H1 (cell line): ENCODE results near the gene PPP1R3F. TPM values are rescaled to one million over a fixed set of nuclear protein-coding genes. Genes with fewer than 3 reads are reported as not detected.

ENCODE experiments used
- CTCF ChIA-PET: fragments of 300-600 bp; sonication (Branson Sonifier 250); formaldehyde crosslinking; loops from one replicate; lab custom pipeline; 2021; ENCODE audit not compliant: partially characterized antibody; lab: Charles Lee
- POLR2A ChIA-PET: fragments of 300-600 bp; sonication (Branson Sonifier 250); formaldehyde crosslinking; loops from one replicate; lab custom pipeline; 2021; ENCODE audit warnings: inconsistent platforms; ENCODE audit not compliant: partially characterized antibody; lab: Charles Lee
- DNase-seq, 2 experiments: peaks; one replicate each; pipeline versions ENCODE4 v3.0.0 to v3.0.0-alpha.2; 2010 to 2022; ENCODE audit warnings: low spot score in 2 of 2, low read depth in 1 of 2, mixed read lengths in 1 of 2
- FAIRE-seq: peaks from 2 replicates; lab custom pipeline; 2011; peaks lifted over from hg19 to GRCh38; lab: Jason Lieb, UNC
- H2AFZ ChIP-seq: 2 replicates; pipeline ENCODE4 v1.8.1; 2012; ENCODE audit warnings: low read length, inconsistent platforms
- H2AK5ac ChIP-seq: 2 replicates; pipeline ENCODE4 v1.6.1; 2013; ENCODE audit warnings: low read depth, low read length
- H2BK120ac ChIP-seq: replicated peaks from 2 replicates; pipeline ENCODE3; 2013; ENCODE audit warnings: low read depth, low read length, inconsistent platforms
- H2BK12ac ChIP-seq: 2 replicates; pipeline ENCODE4 v1.6.1; 2013; ENCODE audit warnings: low read depth, low read length
- H2BK15ac ChIP-seq: 2 replicates; pipeline ENCODE4 v1.6.1; 2013; ENCODE audit warnings: low read length
- H2BK20ac ChIP-seq: 2 replicates; pipeline ENCODE4 v1.6.1; 2013; ENCODE audit warnings: low read length
- H2BK5ac ChIP-seq: 2 replicates; pipeline ENCODE4 v1.6.1; 2013; ENCODE audit warnings: low read depth, low read length
- H3K14ac ChIP-seq: 2 replicates; pipeline ENCODE4 v1.6.1; 2013; ENCODE audit warnings: inconsistent platforms; ENCODE audit not compliant: insufficient read length
- H3K18ac ChIP-seq: 2 replicates; pipeline ENCODE4 v1.6.1; 2013; ENCODE audit warnings: low read length; ENCODE audit errors: extremely low read depth
- H3K23ac ChIP-seq: 2 replicates; pipeline ENCODE4 v1.6.1; 2013; ENCODE audit warnings: inconsistent platforms; ENCODE audit not compliant: insufficient read length
- H3K23me2 ChIP-seq: 2 replicates; pipeline ENCODE4 v1.6.1; 2013; ENCODE audit warnings: low read depth, low read length
- H3K27ac ChIP-seq: 2 replicates; pipeline ENCODE4 v1.6.1; 2011; ENCODE audit warnings: low read depth, low read length, inconsistent platforms
- H3K27me3 ChIP-seq, 4 experiments: replicated peaks in 1 of 4; 1 replicate in 1 of 4; 2 replicates in 3 of 4; pipeline versions ENCODE4 v1.6.1 to v1.8.1; 2011 to 2013; ENCODE audit warnings: low read length in 3 of 4, mild to moderate bottlenecking in 3 of 4, inconsistent platforms in 2 of 4, mixed read lengths in 2 of 4, moderate library complexity in 1 of 4; ENCODE audit not compliant: control insufficient read depth in 3 of 4, insufficient read depth in 3 of 4; ENCODE audit errors: extremely low read depth in 1 of 4
- H3K36me3 ChIP-seq, 4 experiments: 2 replicates each; pipeline versions ENCODE4 v1.6.1 to v1.8.1; 2011 to 2013; ENCODE audit warnings: mild to moderate bottlenecking in 4 of 4, low read length in 3 of 4, moderate library complexity in 2 of 4, control low read depth in 1 of 4, inconsistent platforms in 1 of 4; ENCODE audit not compliant: insufficient read depth in 4 of 4, control insufficient read depth in 2 of 4
- H3K4ac ChIP-seq: replicated peaks from 2 replicates; pipeline ENCODE3; 2013; ENCODE audit warnings: low read length, low read depth, mixed read lengths, inconsistent platforms; ENCODE audit not compliant: insufficient read length
- H3K4me1 ChIP-seq, 4 experiments: replicated peaks in 1 of 4; 1 replicate in 1 of 4; 2 replicates in 3 of 4; pipeline versions ENCODE4 v1.6.1 to v1.8.1; 2011 to 2013; ENCODE audit warnings: low read length in 3 of 4, inconsistent platforms in 2 of 4, mixed read lengths in 1 of 4; ENCODE audit not compliant: insufficient read depth in 4 of 4, control insufficient read depth in 3 of 4
- H3K4me2 ChIP-seq, 2 experiments: 2 replicates each; pipeline versions ENCODE4 v1.6.1 to v1.8.1; 2011 to 2013; ENCODE audit warnings: low read depth in 2 of 2, low read length in 2 of 2, control low read depth in 1 of 2, inconsistent platforms in 1 of 2, mild to moderate bottlenecking in 1 of 2; ENCODE audit not compliant: insufficient read depth in 1 of 2
- H3K4me3 ChIP-seq, 4 experiments: fragments of 200-600, 300-600 bp in 1 of 4; sonication (generic), shearing (Covaris generic), sonication (Bioruptor Twin) in 1 of 4; 2 replicates each; pipeline versions ENCODE4 v1.5.1 to v1.8.1; 2011 to 2016; ENCODE audit warnings: low read length in 4 of 4, low read depth in 3 of 4, control low read depth in 2 of 4, inconsistent platforms in 2 of 4, mild to moderate bottlenecking in 2 of 4, mixed read lengths in 1 of 4, moderate library complexity in 1 of 4; ENCODE audit not compliant: insufficient read depth in 2 of 4; ENCODE audit errors: extremely low read depth in 1 of 4
- H3K56ac ChIP-seq: replicated peaks from 2 replicates; pipeline ENCODE3; 2013; ENCODE audit warnings: low read depth, mild to moderate bottlenecking, mixed read lengths, low read length, inconsistent platforms; ENCODE audit not compliant: insufficient read length
- H3K79me1 ChIP-seq: 2 replicates; pipeline ENCODE4 v1.6.1; 2013; ENCODE audit warnings: low read depth, low read length, control low read depth
- H3K79me2 ChIP-seq, 2 experiments: 2 replicates each; pipeline versions ENCODE4 v1.6.1 to v1.8.1; 2012 to 2013; ENCODE audit warnings: low read length in 2 of 2, mild to moderate bottlenecking in 2 of 2, inconsistent platforms in 1 of 2; ENCODE audit not compliant: insufficient read depth in 2 of 2, control insufficient read depth in 1 of 2
- H3K9ac ChIP-seq, 4 experiments: replicated peaks in 1 of 4; 1 replicate in 1 of 4; 2 replicates in 3 of 4; pipeline versions ENCODE4 v1.6.1 to v1.8.1; 2011 to 2013; ENCODE audit warnings: low read depth in 3 of 4, low read length in 3 of 4, control low read depth in 2 of 4, mild to moderate bottlenecking in 2 of 4, moderate library complexity in 2 of 4, inconsistent platforms in 1 of 4; ENCODE audit errors: extremely low read depth in 1 of 4
- H3K9me3 ChIP-seq, 2 experiments: 2 replicates each; pipeline versions ENCODE4 v1.6.1 to v1.8.1; 2012 to 2013; ENCODE audit warnings: mild to moderate bottlenecking in 2 of 2, moderate library complexity in 2 of 2, control low read depth in 1 of 2, inconsistent platforms in 1 of 2, low read depth in 1 of 2, low read length in 1 of 2, mixed read lengths in 1 of 2; ENCODE audit not compliant: insufficient read depth in 2 of 2
- H4K20me1 ChIP-seq, 2 experiments: replicated peaks in 1 of 2; 2 replicates each; pipeline versions ENCODE3 to v1.8.1; 2011 to 2013; ENCODE audit warnings: inconsistent platforms in 2 of 2, low read length in 2 of 2, mild to moderate bottlenecking in 1 of 2; ENCODE audit not compliant: insufficient read depth in 2 of 2, control insufficient read depth in 1 of 2
- H4K5ac ChIP-seq: 2 replicates; pipeline ENCODE4 v1.6.1; 2013; ENCODE audit warnings: low read length, low read depth, mixed read lengths, inconsistent platforms; ENCODE audit not compliant: insufficient read length
- H4K8ac ChIP-seq: 2 replicates; pipeline ENCODE4 v1.8.0; 2013; ENCODE audit warnings: mild to moderate bottlenecking, moderate library complexity, low read length, inconsistent platforms; ENCODE audit not compliant: insufficient read depth; ENCODE audit errors: extremely low read depth
- H4K91ac ChIP-seq: replicated peaks from 2 replicates; pipeline ENCODE3; 2013; ENCODE audit warnings: low read length, mixed read lengths, inconsistent platforms; ENCODE audit not compliant: insufficient read length
- CTCF ChIP-seq, 3 experiments: IDR thresholded peaks; 1 replicate in 2 of 3; 2 replicates in 1 of 3; pipeline versions ENCODE4 v1.5.1 to v1.6.1; 2011; ENCODE audit warnings: low read length in 3 of 3, mild to moderate bottlenecking in 3 of 3, inconsistent platforms in 2 of 3, low read depth in 1 of 3, moderate library complexity in 1 of 3; ENCODE audit not compliant: insufficient read depth in 1 of 3; ENCODE audit errors: control extremely low read depth in 1 of 3
- SP1 ChIP-seq: IDR thresholded peaks from 2 replicates; pipeline ENCODE4 v1.6.1; 2011; ENCODE audit warnings: low read depth, low read length
- WGBS, 2 experiments: shearing (Covaris generic) in 1 of 2; methylation state at CpG; one replicate each; pipeline versions ENCODE4 v1.1.6 to v1.1.7; 2013 to 2015; ENCODE audit warnings: low lambda C conversion rate in 2 of 2, mixed read lengths in 2 of 2, inconsistent platforms in 1 of 2, low coverage in 1 of 2, missing lambda C conversion rate in 1 of 2; ENCODE audit not compliant: insufficient replicate concordance in 2 of 2, insufficient coverage in 1 of 2, insufficient read length in 1 of 2; ENCODE audit errors: extremely low coverage in 1 of 2, missing lambda C conversion rate in 1 of 2; 5-methylcytosine and 5-hydroxymethylcytosine counted together
- polyA plus RNA-seq, 7 experiments: library from polyadenylated mRNA; depleted of rRNA in 3 of 7; stranded (reverse) in 5 of 7; unstranded in 2 of 7; fragments of >200 nt in 5 of 7; fragments of 200-250 nt in 2 of 7; gene quantifications; 1 replicate in 5 of 7; 2 replicates in 1 of 7; 4 replicates in 1 of 7; pipeline versions ENCODE4 v1.2.1 to v1.2.3, GENCODE V29; 2011 to 2013; ENCODE audit warnings: missing spikeins in 2 of 7, mixed read lengths in 2 of 7
- total RNA-seq: library from RNA; stranded (reverse); fragmentation: NEBNext Ultra II Directional; extraction: Animal tissue kit (Norgen Biotek cat#: 25700); gene quantifications from 2 replicates; pipeline ENCODE4 v1.2.1, GENCODE V29; 2021

Gene PPP1R3F
- total and polyA plus RNA-seq, 2 of the 8 experiments (the other 6 are each of a cell fraction or from before 2014, with no cell fraction given): 5.1 to 6.8 TPM

DNA sequence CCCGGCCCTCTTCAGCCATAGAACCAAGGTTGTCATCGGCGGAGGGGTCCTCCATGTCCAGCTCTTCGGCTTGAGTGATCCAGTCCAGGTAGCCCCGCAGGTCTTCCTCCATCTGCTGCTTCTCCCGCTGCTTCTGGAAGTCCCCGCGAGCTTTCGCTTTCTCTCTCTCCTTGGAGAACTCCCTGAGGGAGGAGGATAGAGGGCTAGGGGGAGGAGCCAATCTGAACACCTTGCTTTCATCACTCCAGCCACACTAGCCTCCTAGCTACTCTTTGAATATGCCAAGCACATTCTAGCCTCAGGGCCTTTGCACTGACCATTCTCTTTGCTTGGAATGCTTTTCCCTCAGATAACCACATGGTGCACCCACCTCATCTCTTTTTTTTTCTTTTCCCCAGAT lies 42.6 kb upstream of the PPP1R3F start:
- Histone ChIP-seq H3K9me3 (no peaks in the 10 kb centered on the region), H3K23me2 (peaks cover 11% of the 10 kb centered on the region; the same call in 1 of the 2 replicates), H3K18ac (no peak overlapping the region), H4K5ac (no peak overlapping the region), H2BK5ac (no peak overlapping the region), H3K4me1 (peaks cover 0 to 7% (median 3%) of the 10 kb centered on the region in 4 experiments; a peak in 2 of 7 replicates), H3K14ac (no peak overlapping the region), H4K91ac (no peak overlapping the region), H3K4me2 (no peak overlapping the region), H2BK12ac (no peak overlapping the region), H3K56ac (no peak overlapping the region), H3K79me2 (no peaks in the 10 kb centered on the region), H3K36me3 (no peaks in the 10 kb centered on the region), H3K9ac (no peak overlapping the region), H3K27me3 (no peaks in the 10 kb centered on the region), H3K4ac (no peak overlapping the region), H2BK120ac (no peak overlapping the region), H4K8ac (no peak overlapping the region), H4K20me1 (no peaks in the 10 kb centered on the region), H2BK20ac (no peak overlapping the region), H3K23ac (no peak overlapping the region), H3K27ac (no peak overlapping the region), H2BK15ac (no peak overlapping the region), H2AK5ac (no peak overlapping the region), H3K79me1 (no peaks in the 10 kb centered on the region), H2AFZ (no peak overlapping the region), H3K4me3 (no peak overlapping the region)
- FAIRE-seq (no peak), DNase-seq (no peak)
- CTCF ChIA-PET: interaction anchor here (0.9 kb wide), 2 partner anchors 9 to 17 kb away, joined by 3 read pairs; no protein-coding TSS in a partner anchor
- WGBS, 2 experiments: 83% methylated on average over 4 of the region's 9 CpGs; no CpG with 5 or more reads in 1 of the 2 experiments
- POLR2A ChIA-PET: no interaction called here
- TF ChIP-seq SP1 (no peak), CTCF (IDR thresholded peaks at IDR 0.05; ENCODE audit: control extremely low read depth in 1 of 3, insufficient read depth in 1 of 3, low read depth in 1 of 3, low read length in 3 of 3) (no peak)
